ENCODE results near the gene CSMD2.

DNA sequence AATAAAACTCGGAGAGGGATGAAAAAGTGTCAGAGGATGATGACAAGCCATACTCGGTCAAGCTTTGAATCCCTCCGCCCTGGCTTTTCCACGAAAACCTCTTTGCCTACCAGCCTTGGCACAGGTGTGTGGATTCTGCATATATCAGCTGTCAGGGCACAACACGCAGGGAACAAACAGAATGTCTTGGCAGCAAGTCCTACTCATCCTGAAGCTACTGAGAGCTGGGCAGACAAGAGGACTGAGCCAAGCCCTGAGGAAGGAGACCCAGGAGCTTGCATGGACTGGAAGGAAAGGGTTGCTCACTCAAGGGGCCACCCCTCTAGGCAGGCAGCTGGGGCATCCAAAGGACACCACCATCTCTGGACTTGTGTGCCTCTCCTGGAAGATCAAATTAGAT is 168.7 kb downstream of the CSMD2 start:
- no peak for TF ChIP-seq POLR2A (IDR thresholded peaks at IDR 0.05; ENCODE audit: control extremely low read depth in 1 of 2, low read depth in 2 of 2, low read length in 2 of 2)
- TF ChIP-seq, protein P1, sequence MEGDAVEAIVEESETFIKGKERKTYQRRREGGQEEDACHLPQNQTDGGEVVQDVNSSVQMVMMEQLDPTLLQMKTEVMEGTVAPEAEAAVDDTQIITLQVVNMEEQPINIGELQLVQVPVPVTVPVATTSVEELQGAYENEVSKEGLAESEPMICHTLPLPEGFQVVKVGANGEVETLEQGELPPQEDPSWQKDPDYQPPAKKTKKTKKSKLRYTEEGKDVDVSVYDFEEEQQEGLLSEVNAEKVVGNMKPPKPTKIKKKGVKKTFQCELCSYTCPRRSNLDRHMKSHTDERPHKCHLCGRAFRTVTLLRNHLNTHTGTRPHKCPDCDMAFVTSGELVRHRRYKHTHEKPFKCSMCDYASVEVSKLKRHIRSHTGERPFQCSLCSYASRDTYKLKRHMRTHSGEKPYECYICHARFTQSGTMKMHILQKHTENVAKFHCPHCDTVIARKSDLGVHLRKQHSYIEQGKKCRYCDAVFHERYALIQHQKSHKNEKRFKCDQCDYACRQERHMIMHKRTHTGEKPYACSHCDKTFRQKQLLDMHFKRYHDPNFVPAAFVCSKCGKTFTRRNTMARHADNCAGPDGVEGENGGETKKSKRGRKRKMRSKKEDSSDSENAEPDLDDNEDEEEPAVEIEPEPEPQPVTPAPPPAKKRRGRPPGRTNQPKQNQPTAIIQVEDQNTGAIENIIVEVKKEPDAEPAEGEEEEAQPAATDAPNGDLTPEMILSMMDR (IDR thresholded peaks at IDR 0.05; ENCODE audit: control extremely low read depth in 1 of 3, insufficient read depth in 1 of 3, low read depth in 1 of 3, low read length in 3 of 3), result no peak
- TF ChIP-seq SIN3A (conservative IDR thresholded peaks at IDR 0.05 in 1 of 2, IDR thresholded peaks at IDR 0.05 in 1 of 2; ENCODE audit: low read depth in 1 of 2, low read length in 2 of 2), result no peak
- TF ChIP-seq JUN (IDR thresholded peaks at IDR 0.05; ENCODE audit: low read depth, low read length), result no peak
- TF ChIP-seq EGR1 (IDR thresholded peaks at IDR 0.05; ENCODE audit: borderline replicate concordance, low read depth, low read length), result no peak
- TF ChIP-seq SP1 (IDR thresholded peaks at IDR 0.05; ENCODE audit: low read depth, low read length), result no peak
- TF ChIP-seq CREB1 (IDR thresholded peaks at IDR 0.05), result no peak
- TF ChIP-seq, protein P2, sequence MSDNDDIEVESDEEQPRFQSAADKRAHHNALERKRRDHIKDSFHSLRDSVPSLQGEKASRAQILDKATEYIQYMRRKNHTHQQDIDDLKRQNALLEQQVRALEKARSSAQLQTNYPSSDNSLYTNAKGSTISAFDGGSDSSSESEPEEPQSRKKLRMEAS (IDR thresholded peaks at IDR 0.05), result no peak
- TF ChIP-seq GTF2F1 (IDR thresholded peaks at IDR 0.05; ENCODE audit: borderline replicate concordance, low read depth, low read length), result no peak
- no peak for TF ChIP-seq EP300 (IDR thresholded peaks at IDR 0.05; ENCODE audit: borderline replicate concordance in 1 of 2, low read depth in 2 of 2, low read length in 2 of 2)
